HCT116 (cell line): ENCODE results near the gene ZC3H12D. TPM values are rescaled to one million over a fixed set of nuclear protein-coding genes. Genes with fewer than 3 reads are reported as not detected.

ENCODE experiments used
- ATAC-seq: fragments of 200-7000 bp; cut with Tn5 transposase; 2 replicates; pipeline ENCODE4 v1.9.1; 2020; ENCODE audit warnings: mild to moderate bottlenecking, moderate library complexity
- BruUV-seq: library from RNA; stranded (reverse); fragments of 400-500 nt; replicated peaks from 2 replicates; lab custom pipeline; 2021; lab: Mats Ljungman, UMichigan
- CTCF ChIA-PET: fragments of 300-600 bp; sonication (Branson Sonifier 250); formaldehyde crosslinking; loops from one replicate; lab custom pipeline; 2021; ENCODE audit warnings: antibody characterized with exemption; lab: Charles Lee
- POLR2A ChIA-PET: fragments of 300-600, 350-600 bp; sonication (Branson Sonifier 250); formaldehyde crosslinking; loops from one replicate; lab custom pipeline; 2021; ENCODE audit warnings: antibody characterized with exemption; lab: Charles Lee
- RAD21 ChIA-PET, 2 experiments: fragments of 300-600 bp; sonication (Branson Sonifier 250); formaldehyde crosslinking; loops; one replicate each; lab custom pipeline; 2023; ENCODE audit warnings: low total read pairs in 2 of 2; ENCODE audit not compliant: uncharacterized antibody in 2 of 2, unreplicated experiment in 2 of 2, low non-redundant PET in 1 of 2; lab: Charles Lee
- DNase-seq: peaks from one replicate; pipeline ENCODE4 v3.0.0-alpha.2; 2010; ENCODE audit warnings: low read depth, low spot score
- H2AFZ ChIP-seq: fragments of 200-600 bp; shearing (Covaris generic), sonication (generic); 2 replicates; pipeline ENCODE4 v1.6.1; 2017; ENCODE audit warnings: low read depth, mixed run types, mixed read lengths, antibody characterized with exemption, low read length; ENCODE audit not compliant: poor library complexity, severe bottlenecking
- H3K27ac ChIP-seq: 2 replicates; pipeline ENCODE4 v1.5.1; 2012; ENCODE audit warnings: low read depth, low read length
- H3K27me3 ChIP-seq: fragments of 200-600 bp; sonication (generic); 2 replicates; pipeline ENCODE4 v1.6.1; 2016; ENCODE audit warnings: mixed run types, low read length, mixed read lengths; ENCODE audit not compliant: insufficient read depth
- H3K36me3 ChIP-seq, 2 experiments: fragments of 200-500 bp in 1 of 2; fragments of 200-600 bp in 1 of 2; sonication (Bioruptor generic) in 1 of 2; sonication (generic) in 1 of 2; 2 replicates each; pipeline versions ENCODE4 v1.5.1 to v1.6.1; 2014 to 2016; ENCODE audit warnings: low read length in 2 of 2, inconsistent platforms in 1 of 2, mixed read lengths in 1 of 2, mixed run types in 1 of 2; ENCODE audit not compliant: insufficient read depth in 2 of 2, control insufficient read depth in 1 of 2
- H3K4me1 ChIP-seq, 2 experiments: fragments of 200-600 bp in 1 of 2; sonication (generic) in 1 of 2; 2 replicates each; pipeline versions ENCODE4 v1.5.1 to v1.6.1; 2012 to 2017; ENCODE audit warnings: low read length in 2 of 2, inconsistent platforms in 1 of 2, mild to moderate bottlenecking in 1 of 2, mixed read lengths in 1 of 2, mixed run types in 1 of 2, moderate library complexity in 1 of 2; ENCODE audit not compliant: insufficient read depth in 2 of 2, control insufficient read depth in 1 of 2
- H3K4me2 ChIP-seq: fragments of 200-600 bp; sonication (generic); 2 replicates; pipeline ENCODE4 v1.6.1; 2017; ENCODE audit warnings: mixed run types, low read length, mixed read lengths
- H3K4me3 ChIP-seq, 2 experiments: fragments of 200-600 bp in 1 of 2; sonication (generic) in 1 of 2; replicated peaks in 1 of 2; 2 replicates each; pipeline ENCODE4 v1.5.1; 2011 to 2016; ENCODE audit warnings: low read length in 2 of 2, control low read depth in 1 of 2, low read depth in 1 of 2, mild to moderate bottlenecking in 1 of 2, mixed read lengths in 1 of 2, mixed run types in 1 of 2
- H3K79me2 ChIP-seq: fragments of 200-600 bp; sonication (generic); 2 replicates; pipeline ENCODE4 v1.6.1; 2017; ENCODE audit warnings: mild to moderate bottlenecking, mixed run types, low read length, moderate library complexity, mixed read lengths; ENCODE audit not compliant: insufficient read depth
- H3K9ac ChIP-seq: fragments of 200-600 bp; sonication (generic); 2 replicates; pipeline ENCODE4 v1.6.1; 2016; ENCODE audit warnings: low read length, mixed read lengths
- H3K9me2 ChIP-seq: fragments of 200-600 bp; sonication (generic), shearing (Covaris generic); 2 replicates; pipeline ENCODE4 v1.6.1; 2017; ENCODE audit warnings: mixed run types, mild to moderate bottlenecking, moderate library complexity; ENCODE audit not compliant: insufficient read depth
- H3K9me3 ChIP-seq, 2 experiments: fragments of 200-500 bp in 1 of 2; fragments of 200-600 bp in 1 of 2; sonication (Bioruptor generic) in 1 of 2; sonication (generic) in 1 of 2; 2 replicates each; pipeline ENCODE4 v1.6.1; 2014 to 2017; ENCODE audit warnings: low read length in 2 of 2, mixed read lengths in 2 of 2, inconsistent platforms in 1 of 2, low read depth in 1 of 2, mild to moderate bottlenecking in 1 of 2, mixed run types in 1 of 2, moderate library complexity in 1 of 2; ENCODE audit not compliant: control insufficient read depth in 1 of 2, insufficient read depth in 1 of 2
- H4K20me1 ChIP-seq: fragments of 200-600 bp; sonication (generic), shearing (Covaris generic); 2 replicates; pipeline ENCODE4 v1.6.1; 2017; ENCODE audit warnings: mixed run types, mild to moderate bottlenecking, moderate library complexity; ENCODE audit not compliant: insufficient read depth
- ATF3 ChIP-seq: IDR thresholded peaks from 2 replicates; pipeline ENCODE4 v1.6.1; 2012
- CEBPB ChIP-seq: IDR thresholded peaks from 2 replicates; pipeline ENCODE4 v1.6.1; 2012; ENCODE audit warnings: low read depth
- CTCF ChIP-seq, 3 experiments: fragments of 200-600 bp in 1 of 3; sonication (generic) in 1 of 3; IDR thresholded peaks in 2 of 3; conservative IDR thresholded peaks in 1 of 3; 2 replicates each; pipeline ENCODE4 v1.5.1; 2012 to 2017; ENCODE audit warnings: low read depth in 2 of 3, low read length in 2 of 3, antibody characterized with exemption in 1 of 3, borderline replicate concordance in 1 of 3, control low read depth in 1 of 3, mild to moderate bottlenecking in 1 of 3, mixed read lengths in 1 of 3, mixed run types in 1 of 3, moderate library complexity in 1 of 3; ENCODE audit not compliant: insufficient read depth in 1 of 3
- ELF1 ChIP-seq: IDR thresholded peaks from 2 replicates; pipeline ENCODE4 v1.6.1; 2012; ENCODE audit warnings: low read depth, borderline replicate concordance
- EZH2 ChIP-seq: fragments of 200-600 bp; sonication (generic); IDR thresholded peaks from 2 replicates; pipeline ENCODE4 v1.6.1; 2017; ENCODE audit warnings: antibody characterized with exemption, mixed run types
- EZH2phosphoT487 ChIP-seq: fragments of 200-600 bp; IDR thresholded peaks from 2 replicates; pipeline ENCODE4 v1.6.1; 2018; ENCODE audit warnings: antibody characterized with exemption, borderline replicate concordance
- FOSL1 ChIP-seq: IDR thresholded peaks from 2 replicates; pipeline ENCODE4 v1.6.1; 2012; ENCODE audit warnings: low read depth
- MAX ChIP-seq: IDR thresholded peaks from 2 replicates; pipeline ENCODE4 v1.6.1; 2012
- RAD21 ChIP-seq: IDR thresholded peaks from 2 replicates; pipeline ENCODE4 v1.6.1; 2012; ENCODE audit warnings: low read depth, mild to moderate bottlenecking
- SIN3A ChIP-seq: IDR thresholded peaks from 2 replicates; pipeline ENCODE4 v1.6.1; 2012; ENCODE audit warnings: low read depth
- SRF ChIP-seq: IDR thresholded peaks from 2 replicates; pipeline ENCODE4 v1.6.1; 2012; ENCODE audit warnings: low read depth
- YY1 ChIP-seq: IDR thresholded peaks from 2 replicates; pipeline ENCODE4 v1.6.1; 2011; ENCODE audit warnings: low read length, low read depth, moderate library complexity, mild to moderate bottlenecking; ENCODE audit not compliant: insufficient replicate concordance; ENCODE audit errors: extremely low read depth
- ZBTB33 ChIP-seq: IDR thresholded peaks from 2 replicates; pipeline ENCODE4 v1.6.1; 2011; ENCODE audit warnings: mild to moderate bottlenecking, low read length, moderate library complexity; ENCODE audit not compliant: insufficient replicate concordance; ENCODE audit errors: extremely low read depth
- ZFX ChIP-seq: fragments of 450-650 bp; IDR thresholded peaks from 2 replicates; pipeline ENCODE4 v1.6.1; 2017
- intact Hi-C: fragments of 100-400 bp; cut with micrococcal nuclease; formaldehyde crosslinking; loops from 2 replicates; pipeline ENCODE4 v1.10.0; 2022
- total RNA-seq: library from RNA; stranded (reverse); gene quantifications from one replicate; pipeline ENCODE4 v1.2.1, GENCODE V29; 2021; ENCODE audit not compliant: unreplicated experiment
- TF ChIP-seq, protein P1 (sequence below): IDR thresholded peaks from 2 replicates; pipeline ENCODE4 v1.6.1; 2012; ENCODE audit warnings: low read depth

Gene ZC3H12D
- total RNA-seq, 1 experiment from 2014 or later: 0.30 TPM

DNA sequence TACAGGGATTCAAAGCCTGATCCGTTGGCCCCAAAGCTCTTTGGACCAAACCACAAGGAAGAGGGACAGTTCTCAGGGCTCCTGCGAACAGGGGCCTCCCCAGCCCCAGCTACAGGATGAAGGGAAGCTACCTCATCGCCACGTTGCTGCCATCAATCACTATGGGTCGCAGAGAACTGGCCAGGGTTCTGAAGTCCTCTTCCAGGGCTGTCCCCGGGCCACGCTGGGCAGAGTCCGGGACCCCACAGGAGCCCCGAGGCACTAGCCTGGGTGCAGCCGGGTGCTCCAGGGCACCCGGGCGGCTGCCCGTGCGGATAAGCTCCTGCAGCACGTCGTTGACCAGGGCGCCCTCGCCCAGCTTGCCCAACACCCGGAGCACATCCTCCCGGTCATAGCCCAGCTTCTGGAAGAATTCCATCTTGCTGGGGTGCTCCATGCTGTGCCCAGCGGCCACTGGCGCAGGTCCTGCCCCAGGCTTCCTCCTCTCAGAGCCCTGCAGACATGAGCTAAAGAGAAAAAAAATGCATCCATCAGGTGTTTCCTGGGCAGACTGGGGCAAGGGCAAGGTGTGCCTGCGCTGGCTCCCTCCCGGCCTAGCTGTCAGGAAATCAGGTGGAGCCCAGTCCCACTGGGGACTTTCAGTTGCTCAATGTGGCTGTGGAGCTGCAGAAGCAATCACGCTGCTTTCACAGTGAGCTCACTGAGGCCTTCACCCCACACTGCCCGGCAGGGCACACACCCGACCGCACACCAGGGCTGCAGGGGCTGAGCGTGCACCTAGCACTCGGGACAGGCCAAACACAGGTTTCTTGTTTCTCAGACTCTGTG lies 10.5 kb downstream of the ZC3H12D start:
- CTCF ChIA-PET: no interaction called here

More for the DNA sequence above, 10.5 kb downstream of the ZC3H12D start:
- BruUV-seq: no TSS peak
- H3K36me3 ChIP-seq: no peaks in the 10 kb centered on the region
- RAD21 ChIA-PET: no interaction called here
- no peaks in the 10 kb centered on the region for H3K27me3 ChIP-seq
- no peak for ATAC-seq
- intact Hi-C loops: no loop called here
- H3K9me3 ChIP-seq: no peaks in the 10 kb centered on the region
- POLR2A ChIA-PET: no interaction called here
- TF ChIP-seq SIN3A: no peak
- TF ChIP-seq EZH2phosphoT487: no peak
- TF ChIP-seq MAX: no peak
- no peak for TF ChIP-seq ELF1
- no peak for TF ChIP-seq YY1
- no peak for TF ChIP-seq EZH2
- no peak for TF ChIP-seq FOSL1
- TF ChIP-seq RAD21: no peak
- no peak for TF ChIP-seq ATF3
- no peak for TF ChIP-seq ZFX
- TF ChIP-seq CTCF (IDR thresholded peaks at IDR 0.05 in 2 of 3, conservative IDR thresholded peaks at IDR 0.05 in 1 of 3; ENCODE audit: borderline replicate concordance in 1 of 3, insufficient read depth in 1 of 3, low read depth in 2 of 3, low read length in 2 of 3): no peak
- TF ChIP-seq, protein P1, sequence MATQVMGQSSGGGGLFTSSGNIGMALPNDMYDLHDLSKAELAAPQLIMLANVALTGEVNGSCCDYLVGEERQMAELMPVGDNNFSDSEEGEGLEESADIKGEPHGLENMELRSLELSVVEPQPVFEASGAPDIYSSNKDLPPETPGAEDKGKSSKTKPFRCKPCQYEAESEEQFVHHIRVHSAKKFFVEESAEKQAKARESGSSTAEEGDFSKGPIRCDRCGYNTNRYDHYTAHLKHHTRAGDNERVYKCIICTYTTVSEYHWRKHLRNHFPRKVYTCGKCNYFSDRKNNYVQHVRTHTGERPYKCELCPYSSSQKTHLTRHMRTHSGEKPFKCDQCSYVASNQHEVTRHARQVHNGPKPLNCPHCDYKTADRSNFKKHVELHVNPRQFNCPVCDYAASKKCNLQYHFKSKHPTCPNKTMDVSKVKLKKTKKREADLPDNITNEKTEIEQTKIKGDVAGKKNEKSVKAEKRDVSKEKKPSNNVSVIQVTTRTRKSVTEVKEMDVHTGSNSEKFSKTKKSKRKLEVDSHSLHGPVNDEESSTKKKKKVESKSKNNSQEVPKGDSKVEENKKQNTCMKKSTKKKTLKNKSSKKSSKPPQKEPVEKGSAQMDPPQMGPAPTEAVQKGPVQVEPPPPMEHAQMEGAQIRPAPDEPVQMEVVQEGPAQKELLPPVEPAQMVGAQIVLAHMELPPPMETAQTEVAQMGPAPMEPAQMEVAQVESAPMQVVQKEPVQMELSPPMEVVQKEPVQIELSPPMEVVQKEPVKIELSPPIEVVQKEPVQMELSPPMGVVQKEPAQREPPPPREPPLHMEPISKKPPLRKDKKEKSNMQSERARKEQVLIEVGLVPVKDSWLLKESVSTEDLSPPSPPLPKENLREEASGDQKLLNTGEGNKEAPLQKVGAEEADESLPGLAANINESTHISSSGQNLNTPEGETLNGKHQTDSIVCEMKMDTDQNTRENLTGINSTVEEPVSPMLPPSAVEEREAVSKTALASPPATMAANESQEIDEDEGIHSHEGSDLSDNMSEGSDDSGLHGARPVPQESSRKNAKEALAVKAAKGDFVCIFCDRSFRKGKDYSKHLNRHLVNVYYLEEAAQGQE: no peak
- TF ChIP-seq CEBPB: no peak
- TF ChIP-seq ZBTB33: no peak
- TF ChIP-seq SRF: no peak
- TF ChIP-seq, all 23 proteins: peak for 0
- no peak overlapping the region for H2AFZ ChIP-seq
- H3K4me3 ChIP-seq: no peak overlapping the region
- no peak overlapping the region for H3K4me2 ChIP-seq
- no peak overlapping the region for H3K9ac ChIP-seq
- no peak for DNase-seq
- no peaks in the 10 kb centered on the region for H3K79me2 ChIP-seq
- H3K9me2 ChIP-seq: no peaks in the 10 kb centered on the region
- H3K27ac ChIP-seq: no peak overlapping the region
- no peaks in the 10 kb centered on the region for H4K20me1 ChIP-seq
- H3K4me1 ChIP-seq: peaks cover 0 to 6% of the 10 kb centered on the region in 2 experiments; a peak in 2 of 4 replicates
